GM12892 (cell line): Measurements from ENCODE around the gene CLCF1.

ENCODE experiments used
- POLR2A ChIP-seq: IDR thresholded peaks from 2 replicates; pipeline ENCODE4 v1.6.1; 2011; ENCODE audit warnings: low read depth, low read length, control low read depth
- POLR2AphosphoS5 ChIP-seq: IDR thresholded peaks from 2 replicates; pipeline ENCODE4 v1.6.1; 2011; ENCODE audit warnings: low read depth, low read length, control low read depth
- TAF1 ChIP-seq: IDR thresholded peaks from 2 replicates; pipeline ENCODE4 v1.6.1; 2011; ENCODE audit warnings: low read depth, mild to moderate bottlenecking, control low read depth, low read length, borderline replicate concordance

GRCh38 chr11:67317205-67317887, 56.1 kb downstream of the CLCF1 start:
- TF ChIP-seq POLR2A (peak; percentile 60; the same call in 1 of the 2 replicates), POLR2AphosphoS5 (0 out of 2 replicates have a peak, but pooled peaks have one; percentile 35), TAF1 (0 out of 2 replicates have a peak, but pooled peaks have one; percentile 46)
